Right renal pelvis (tissue), 4 donors: ENCODE measurements around the gene HTR3B. TPM values are rescaled to one million over a fixed set of nuclear protein-coding genes. Genes with fewer than 3 reads are reported as not detected.
"Not testable (repeated sequence)": the region's sequence is repeated elsewhere in the genome, so short reads cannot be mapped to it uniquely, and the experiment has no call there.

Source experiments
- DNase-seq, 4 donors: peaks; one replicate each; pipeline ENCODE4 v3.0.0-alpha.2; 2013; ENCODE audit warnings: low read depth in 4 of 4, low spot score in 3 of 4, missing footprints in 1 of 4
- polyA plus RNA-seq, 4 donors: library from polyadenylated mRNA; unstranded; fragments of 120-200 nt; gene quantifications; one replicate each; pipeline ENCODE4 v1.2.1, GENCODE V29; 2013; ENCODE audit not compliant: insufficient read length in 4 of 4

The HTR3B gene
- polyA plus RNA-seq, 4 donors: 0.05 TPM; not detected in 3

GRCh38 chr11:113934761-113935160 is 30.2 kb downstream of the HTR3B start:
- no peak for DNase-seq

DNA sequence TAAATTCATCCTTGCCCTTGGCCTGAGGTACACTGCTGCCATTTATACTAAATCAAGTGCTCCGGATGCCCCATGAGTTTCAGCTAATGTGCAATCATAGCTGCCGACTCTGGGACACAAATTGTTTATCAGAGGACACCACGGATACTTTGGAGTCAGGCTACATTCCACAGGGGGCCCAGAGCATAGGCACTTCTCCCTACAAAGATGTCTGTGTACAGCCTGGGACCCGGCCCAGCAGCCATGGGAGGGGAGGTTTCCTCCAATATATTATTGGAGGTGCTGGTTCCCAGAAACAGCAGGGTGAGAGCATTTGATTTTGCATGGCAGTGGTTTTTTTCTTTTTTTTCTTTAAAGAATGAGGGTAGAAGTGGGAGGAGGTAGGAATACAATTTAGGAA is 31.3 kb downstream of the HTR3B start:
- no peak for DNase-seq

GRCh38 chr11:113937918-113938317 is 33.3 kb downstream of the HTR3B start:
- no peak for DNase-seq

DNA sequence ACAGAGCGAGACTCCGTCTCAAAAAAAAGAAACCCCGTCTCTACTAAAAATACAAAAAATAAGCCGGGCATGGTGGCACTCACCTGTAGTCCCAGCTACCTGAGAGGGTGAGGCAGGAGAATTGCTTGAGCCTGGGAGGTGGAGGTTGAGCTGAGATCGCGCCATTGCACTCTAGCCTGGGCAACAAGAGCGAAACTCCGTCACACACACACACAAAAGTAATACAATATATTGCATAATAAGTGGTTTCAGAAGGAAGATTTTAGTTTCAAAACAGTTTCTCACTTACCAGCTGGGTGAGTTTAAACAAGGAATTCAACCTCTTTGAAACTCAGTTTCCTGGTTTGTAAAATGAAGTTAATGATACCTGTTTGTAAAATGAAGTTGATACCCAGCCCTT is 37.7 kb downstream of the HTR3B start:
- no peak for DNase-seq

- DNase-seq: not testable (repeated sequence)
Measured at GRCh38 chr11:113946162-113946561, 41.6 kb downstream of the HTR3B start.

GRCh38 chr11:113947994-113948393 is 43.4 kb downstream of the HTR3B start:
- DNase-seq: no peak

- no peak for DNase-seq
Measured at GRCh38 chr11:113949891-113950290, 45.3 kb downstream of the HTR3B start.

GRCh38 chr11:113951537-113951936 is 46.9 kb downstream of the HTR3B start:
- no peak for DNase-seq

- DNase-seq: peak in 1 of 4 donors; percentile 33
Measured at GRCh38 chr11:113952070-113952469, 47.5 kb downstream of the HTR3B start.

- no peak for DNase-seq
Measured at GRCh38 chr11:113952588-113952987, 48.0 kb downstream of the HTR3B start.

- DNase-seq: no peak
Measured at GRCh38 chr11:113954235-113954634, 49.6 kb downstream of the HTR3B start.

GRCh38 chr11:113956986-113957385 is 52.4 kb downstream of the HTR3B start:
- DNase-seq: no peak

- no peak for DNase-seq
Measured at GRCh38 chr11:113960702-113961330, 56.2 kb downstream of the HTR3B start.

DNA sequence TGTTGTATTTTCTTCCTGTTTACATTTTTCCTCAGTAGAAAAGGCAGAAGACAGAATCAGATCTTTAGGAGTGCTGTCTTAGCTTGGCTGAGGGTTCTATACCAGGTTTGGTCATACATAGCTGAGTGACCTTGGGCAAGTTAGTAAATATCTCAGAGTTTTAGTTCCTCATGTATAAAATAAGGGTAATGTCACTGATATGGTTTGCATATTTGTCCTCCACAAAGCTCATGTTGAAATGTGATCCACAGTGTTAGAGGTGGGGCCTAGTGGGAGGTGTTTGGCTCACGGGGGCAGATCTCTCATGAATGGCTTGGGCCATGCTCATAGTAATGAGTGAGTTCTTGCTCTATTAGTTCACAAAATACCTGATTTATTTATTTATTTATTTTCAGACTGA is 62.8 kb downstream of the HTR3B start:
- DNase-seq: no peak

DNA sequence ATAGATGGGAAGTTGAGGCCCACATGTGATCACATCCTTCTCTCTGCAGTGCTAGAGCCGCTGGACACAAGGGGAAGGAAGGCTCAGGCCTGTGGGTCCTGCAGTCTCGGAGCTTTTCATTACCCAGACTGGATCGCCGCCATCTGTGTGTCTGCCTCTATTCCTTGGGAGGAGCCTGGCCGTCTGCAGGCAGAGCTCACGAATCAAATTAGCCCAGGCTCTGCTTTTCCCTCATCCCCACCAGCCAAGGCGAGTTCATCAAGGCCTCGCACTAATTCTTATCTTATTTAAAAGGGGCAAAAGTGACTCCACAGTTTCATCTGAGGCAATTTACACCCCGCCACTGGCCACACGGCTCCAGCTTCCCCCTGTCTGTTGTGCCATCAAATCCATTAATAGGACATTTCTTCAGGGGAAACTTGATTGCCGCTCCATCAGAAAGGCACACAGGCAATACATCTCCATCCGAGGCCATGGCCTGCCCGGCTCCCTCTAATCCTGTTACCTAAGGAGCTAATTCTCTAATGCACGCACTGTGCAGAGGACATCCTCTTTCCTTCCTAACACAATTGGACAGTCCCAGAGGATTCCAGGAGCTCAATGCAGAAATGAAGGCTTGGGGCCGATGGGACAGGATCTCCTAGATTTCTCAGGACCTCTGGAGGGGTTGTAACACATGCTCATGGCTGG is 67.1 kb downstream of the HTR3B start:
- no peak for DNase-seq

DNA sequence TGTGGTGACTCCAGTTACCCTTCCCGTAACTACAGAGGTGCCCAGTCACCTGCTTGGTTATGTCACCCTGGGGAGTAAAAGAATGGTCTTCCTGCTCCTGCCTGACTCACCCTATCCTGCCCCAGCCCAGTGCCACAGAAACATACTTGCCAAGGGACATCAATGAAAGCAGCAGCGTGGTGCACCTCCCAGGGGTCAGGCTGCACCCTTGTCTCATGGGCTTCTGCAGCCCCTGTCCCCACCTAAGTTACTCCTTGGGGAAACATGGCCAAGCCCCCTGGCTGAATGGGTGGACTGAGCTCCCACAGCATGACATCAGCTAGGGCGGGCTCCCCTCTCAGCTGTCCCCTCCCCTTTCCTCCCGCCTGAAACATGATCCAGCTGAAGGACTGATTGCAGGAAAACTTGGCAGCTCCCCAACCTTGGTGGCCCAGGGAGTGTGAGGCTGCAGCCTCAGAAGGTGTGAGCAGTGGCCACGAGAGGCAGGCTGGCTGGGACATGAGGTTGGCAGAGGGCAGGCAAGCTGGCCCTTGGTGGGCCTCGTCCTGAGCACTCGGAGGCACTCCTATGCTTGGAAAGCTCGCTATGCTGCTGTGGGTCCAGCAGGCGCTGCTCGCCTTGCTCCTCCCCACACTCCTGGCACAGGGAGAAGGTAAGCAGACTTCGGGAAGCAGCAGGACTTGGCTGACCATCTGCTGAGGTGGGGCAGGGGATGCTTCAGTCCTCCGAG is 70.3 kb downstream of the HTR3B start, which contains the start of gene HTR3A:
Gene HTR3A, plus strand, starts transcription at position 368 of the 730 bp plus-strand sequence. Its CDS starts 218 bp downstream, at position 586.
- peak; percentile 51 to 78 (median 70) for DNase-seq

- no peak for DNase-seq
Measured at GRCh38 chr11:113977071-113977490, 72.5 kb downstream of the HTR3B start.

- no peak for DNase-seq
Measured at GRCh38 chr11:113977701-113978100, 73.1 kb downstream of the HTR3B start.

GRCh38 chr11:113979431-113979830 is 74.8 kb downstream of the HTR3B start:
- no peak for DNase-seq

GRCh38 chr11:113980785-113981184 is 76.2 kb downstream of the HTR3B start:
- no peak for DNase-seq

DNA sequence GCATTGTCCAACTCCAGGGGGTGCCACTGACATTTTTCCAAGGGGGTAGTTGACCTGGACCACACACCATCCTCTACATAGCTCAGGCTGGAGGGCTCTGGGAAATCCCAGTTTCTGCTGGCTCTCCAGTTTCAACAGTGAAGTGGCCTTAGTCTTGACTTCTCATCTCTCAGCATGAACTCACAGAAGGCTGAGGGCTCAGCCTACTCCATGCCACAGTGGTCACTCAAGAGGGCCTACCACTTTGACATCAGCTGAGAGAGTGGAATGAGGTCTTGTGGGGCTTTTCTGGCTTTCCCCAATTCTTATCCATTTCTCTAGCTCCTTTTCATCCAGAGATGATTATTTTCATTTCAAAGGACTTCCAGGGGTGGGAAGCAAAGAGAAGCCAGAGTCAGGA is 77.7 kb downstream of the HTR3B start:
- no peak for DNase-seq

GRCh38 chr11:113984781-113985180 is 80.2 kb downstream of the HTR3B start:
- DNase-seq: no peak
